HG03139 (cell line): ENCODE results near the gene POLR3H.
"Not testable (repeated sequence)": the region's sequence is repeated elsewhere in the genome, so short reads cannot be mapped to it uniquely, and the experiment has no call there.

Experiments used
- ATAC-seq: cut with Tn5 transposase; IDR thresholded peaks from one replicate; pipeline ENCODE4 v1.9.1; 2021; ENCODE audit not compliant: unreplicated experiment

Gene POLR3H

DNA sequence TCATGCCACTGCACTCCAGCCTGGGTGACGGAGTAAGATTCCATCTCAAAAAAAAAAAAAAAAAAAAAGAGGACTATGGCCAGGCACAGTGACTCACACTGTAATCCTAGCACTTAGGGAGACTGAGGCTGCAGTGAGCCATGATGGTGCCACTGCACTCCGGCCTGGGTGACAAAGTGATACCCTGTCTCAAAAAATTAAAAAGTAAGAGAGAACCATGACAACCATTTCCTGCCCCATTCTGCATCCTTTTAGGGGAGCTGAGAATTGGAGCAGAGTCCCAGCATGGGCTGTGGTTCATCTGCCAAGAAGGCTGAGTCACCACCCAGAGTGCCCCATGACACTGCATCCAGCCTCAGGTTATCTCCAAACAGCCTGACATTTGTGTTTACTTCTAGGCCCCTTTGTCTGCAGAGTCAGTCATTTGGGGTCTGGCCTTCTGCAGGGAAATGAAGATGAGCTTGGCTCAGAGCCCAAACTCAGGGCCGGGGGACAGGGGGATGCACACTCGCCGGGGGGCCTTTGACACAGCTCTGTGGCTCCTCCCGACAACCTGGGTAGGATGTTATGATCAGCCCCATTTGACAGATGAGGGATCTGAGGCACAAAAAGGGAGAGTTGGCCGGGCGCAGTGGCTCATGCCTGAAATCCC lies 21.3 kb upstream of the POLR3H start:
- no peak for ATAC-seq

DNA sequence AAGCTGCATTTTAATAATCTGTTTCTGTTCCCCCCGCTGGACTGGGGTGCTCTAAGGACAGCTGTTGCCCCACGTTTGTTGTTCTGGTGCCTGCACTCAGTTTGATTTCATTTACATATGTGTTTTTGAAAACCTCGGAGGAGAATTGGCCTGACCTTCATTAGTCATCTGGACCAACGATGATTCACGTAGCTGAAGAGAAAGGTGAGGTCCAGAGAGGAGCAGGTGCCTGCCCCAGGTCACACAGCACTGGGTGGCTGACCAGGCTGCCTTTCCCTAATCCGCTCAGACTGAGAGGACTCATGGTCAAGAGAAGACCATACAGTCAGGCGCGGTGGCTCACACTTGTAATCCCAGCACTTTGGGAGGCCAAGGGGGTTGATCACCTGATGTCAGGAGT lies 20.3 kb upstream of the POLR3H start:
- no peak for ATAC-seq

- ATAC-seq, result no peak
Observed at GRCh38 chr22:41563051-41563711, 18.9 kb upstream of the POLR3H start.

- no peak for ATAC-seq
Observed at GRCh38 chr22:41562461-41562860, 18.2 kb upstream of the POLR3H start.

- no peak for ATAC-seq
Observed at GRCh38 chr22:41561788-41562187, 17.5 kb upstream of the POLR3H start.

- ATAC-seq, result no peak
Observed at GRCh38 chr22:41561335-41561734, 17.1 kb upstream of the POLR3H start.

DNA sequence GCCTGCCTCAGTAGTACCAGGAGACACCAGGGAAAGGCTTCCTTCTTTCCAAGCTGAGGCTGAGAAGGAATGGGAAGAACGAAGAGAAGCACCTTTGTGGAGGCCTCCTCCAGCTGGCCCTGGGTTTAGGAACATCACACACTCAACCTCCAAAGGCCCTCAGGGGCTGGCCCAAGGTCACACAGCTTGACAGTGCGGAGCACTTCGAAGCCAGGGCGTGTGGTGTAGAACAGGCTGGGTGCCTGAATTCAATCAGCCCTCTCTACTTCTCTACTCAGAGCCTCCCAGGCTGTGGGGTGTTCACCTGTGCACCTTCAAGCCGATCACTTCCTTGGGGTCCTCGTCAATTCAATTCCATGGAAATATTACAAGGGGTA lies 15.8 kb upstream of the POLR3H start:
- ATAC-seq, result no peak

- not testable (repeated sequence) for ATAC-seq
Observed at GRCh38 chr22:41558241-41558630, 14.0 kb upstream of the POLR3H start.

DNA sequence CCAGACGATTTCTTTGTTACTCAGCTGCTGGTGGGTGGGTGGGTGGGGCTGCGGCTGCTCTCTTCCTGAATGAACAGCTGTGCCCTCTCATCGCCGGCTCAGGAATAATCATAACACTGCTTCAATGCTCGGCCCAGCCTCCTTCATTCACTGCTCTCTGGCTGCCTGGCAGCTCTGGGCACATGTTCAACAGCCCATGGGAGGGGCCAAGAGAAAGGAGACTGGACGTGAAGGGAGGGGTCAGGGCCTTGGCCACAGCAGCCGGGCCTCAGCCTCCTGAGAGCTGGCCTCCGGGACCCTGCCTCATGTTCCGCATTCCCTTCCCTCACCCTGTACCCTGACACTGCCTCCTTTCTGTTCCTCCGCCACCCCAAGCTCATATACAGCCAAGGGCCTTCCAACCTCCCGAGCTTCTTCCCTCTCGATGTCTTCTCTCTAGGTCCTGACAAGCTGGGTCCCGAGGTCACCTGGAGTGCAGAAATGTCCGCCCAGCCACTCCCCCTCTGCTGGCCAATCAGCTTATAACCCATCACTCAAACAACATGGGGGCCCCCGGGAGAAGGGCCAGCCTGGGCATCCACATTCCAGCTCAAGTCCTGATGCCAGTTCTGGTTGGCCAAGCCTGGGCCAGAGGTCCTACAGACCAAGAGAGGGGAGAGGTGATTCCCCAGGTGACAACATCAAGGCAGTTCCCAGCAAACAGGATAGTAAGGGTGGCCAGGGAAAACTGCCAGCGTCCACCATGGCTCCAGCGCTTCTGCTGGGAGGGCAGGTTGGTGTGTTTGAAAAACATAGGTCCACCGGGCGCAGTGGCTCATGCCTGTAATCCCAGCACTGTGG lies 13.4 kb upstream of the POLR3H start:
- no peak for ATAC-seq

DNA sequence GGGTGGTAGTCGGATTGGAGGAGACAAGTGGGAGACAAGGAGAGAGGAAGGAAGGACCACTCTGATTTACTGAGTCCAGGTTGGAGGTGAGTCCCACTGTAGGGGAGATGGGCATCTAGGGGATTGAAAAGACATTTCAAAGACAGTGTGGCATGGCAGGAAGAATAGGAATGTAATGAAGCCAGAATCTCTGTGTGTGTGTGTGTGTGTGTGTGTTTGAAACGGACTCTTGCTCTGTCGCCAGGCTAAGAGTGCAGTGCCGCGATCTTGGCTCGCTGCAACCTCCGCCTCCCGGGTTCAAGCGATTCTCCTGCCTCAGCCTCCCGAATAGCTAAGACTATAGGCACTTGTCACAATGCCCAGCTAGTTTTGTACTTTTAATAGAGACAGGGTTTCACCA lies 12.3 kb upstream of the POLR3H start:
- ATAC-seq, result no peak

- ATAC-seq, result no peak
Observed at GRCh38 chr22:41555325-41555982, 11.2 kb upstream of the POLR3H start.

GRCh38 chr22:41551877-41552582 lies 7.8 kb upstream of the POLR3H start:
- no peak for ATAC-seq

DNA sequence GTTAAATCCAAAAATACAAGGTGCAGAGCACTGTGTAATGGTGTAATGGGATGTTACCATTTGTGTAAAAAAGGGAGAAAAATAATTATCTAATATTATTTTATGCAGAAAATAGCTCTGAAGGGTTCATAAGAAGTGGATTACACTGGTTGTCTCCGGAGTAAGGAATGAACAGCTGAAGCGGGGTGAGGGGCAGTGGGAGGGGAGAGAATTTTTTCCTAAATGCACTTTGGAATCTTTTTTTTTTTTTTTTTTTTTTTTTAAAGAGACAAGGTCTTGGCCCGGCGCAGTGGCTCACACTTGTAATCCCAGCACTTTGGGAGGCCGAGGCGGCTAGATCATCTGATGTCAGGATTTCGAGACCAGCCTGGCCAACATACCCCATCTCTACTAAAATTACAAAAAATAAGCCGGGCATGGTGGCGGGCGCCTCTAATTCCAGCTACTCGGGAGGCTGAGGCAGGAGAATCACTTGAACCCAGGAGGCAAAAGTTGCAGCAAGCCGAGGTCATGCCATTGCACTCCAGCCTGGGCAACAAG lies 6.8 kb upstream of the POLR3H start:
- no peak for ATAC-seq

- no peak for ATAC-seq
Observed at GRCh38 chr22:41548830-41549211, 4.6 kb upstream of the POLR3H start.

GRCh38 chr22:41544671-41545476 lies 604 bp upstream of the POLR3H start:
- ATAC-seq, result no peak

DNA sequence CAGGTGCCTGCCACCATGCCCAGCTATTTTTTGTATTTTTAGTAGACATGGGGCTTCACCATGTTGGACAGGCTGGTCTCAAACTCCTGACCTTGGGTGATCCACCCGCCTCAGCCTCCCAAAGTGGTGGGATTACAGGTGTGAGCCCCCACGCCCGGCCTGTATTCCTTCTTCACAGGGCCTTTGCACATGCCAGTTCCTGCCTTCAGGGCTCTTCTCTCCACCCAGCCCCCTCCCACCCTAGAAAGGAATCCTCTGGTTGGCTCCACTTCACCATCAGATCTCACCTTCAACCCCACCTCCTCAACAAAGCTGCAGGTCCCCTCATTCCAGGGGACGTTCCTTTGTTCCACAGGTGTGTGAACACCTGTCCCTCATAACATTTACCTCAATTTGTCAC lies 2.0 kb downstream of the POLR3H start:
- ATAC-seq, result no peak

GRCh38 chr22:41541484-41541883 lies 2.8 kb downstream of the POLR3H start:
- no peak for ATAC-seq

GRCh38 chr22:41540365-41540764 lies 3.9 kb downstream of the POLR3H start:
- ATAC-seq, result no peak

DNA sequence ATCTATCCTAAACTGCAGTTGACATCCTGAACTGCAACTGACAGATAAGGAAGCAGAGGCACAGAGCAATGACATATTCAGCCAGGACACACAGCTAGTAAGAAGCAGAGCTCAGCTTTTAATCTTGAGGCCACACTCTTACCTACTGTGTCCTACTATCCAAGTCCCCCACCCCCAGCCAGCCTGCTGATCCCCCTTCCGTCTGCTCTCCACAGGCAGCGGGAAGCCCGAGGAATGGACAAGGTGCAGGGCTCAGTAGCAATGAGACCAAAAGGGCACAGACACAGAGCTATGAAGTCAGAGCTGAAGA lies 4.3 kb downstream of the POLR3H start:
- ATAC-seq, result no peak
